Glutamatergic neuron (in vitro differentiated cells): ENCODE data around the gene ARHGAP28. TPM values are rescaled to one million over a fixed set of nuclear protein-coding genes. Genes with fewer than 3 reads are reported as not detected.

Experiments used
- DNase-seq: peaks from one replicate; pipeline ENCODE4 v3.0.0; 2022
- H3K27ac Mint-ChIP-seq: one replicate; pipeline ENCODE4 v1.8.0; 2020; ENCODE audit warnings: mild to moderate bottlenecking, mixed read lengths, inconsistent platforms; ENCODE audit not compliant: unreplicated experiment
- H3K27me3 Mint-ChIP-seq: one replicate; pipeline ENCODE4 v1.8.0; 2020; ENCODE audit warnings: mild to moderate bottlenecking, moderate library complexity, mixed read lengths, inconsistent platforms; ENCODE audit not compliant: unreplicated experiment
- H3K36me3 Mint-ChIP-seq: one replicate; pipeline ENCODE4 v1.8.0; 2020; ENCODE audit warnings: mild to moderate bottlenecking, mixed read lengths, inconsistent platforms; ENCODE audit not compliant: unreplicated experiment
- H3K4me1 Mint-ChIP-seq: one replicate; pipeline ENCODE4 v1.8.0; 2020; ENCODE audit warnings: mild to moderate bottlenecking, low read depth, mixed read lengths, inconsistent platforms; ENCODE audit not compliant: unreplicated experiment
- H3K4me3 Mint-ChIP-seq: one replicate; pipeline ENCODE4 v1.8.0; 2020; ENCODE audit warnings: mild to moderate bottlenecking, mixed read lengths, inconsistent platforms; ENCODE audit not compliant: unreplicated experiment
- H3K9me3 Mint-ChIP-seq: one replicate; pipeline ENCODE4 v1.8.0; 2020; ENCODE audit warnings: mild to moderate bottlenecking, moderate library complexity, mixed read lengths, inconsistent platforms; ENCODE audit not compliant: unreplicated experiment
- CTCF ChIP-seq: fragments of 200-600 bp; sonication (generic); IDR thresholded peaks from one replicate; pipeline ENCODE4 v1.5.0; 2021; ENCODE audit not compliant: partially characterized antibody, unreplicated experiment
- total RNA-seq: library from RNA; stranded (reverse); fragmentation: NEBNext Ultra II Directional; extraction: Animal tissue kit (Norgen Biotek cat#: 25700); gene quantifications from one replicate; pipeline ENCODE4 v1.2.1, GENCODE V29; 2021; ENCODE audit not compliant: unreplicated experiment

Gene ARHGAP28
- total RNA-seq, 1 donor from 2014 or later: 36.8 TPM

GRCh38 chr18:6807515-6808257 lies 78.2 kb downstream of the ARHGAP28 start:
- Mint-ChIP-seq H3K27ac (no peak overlapping the region), H3K9me3 (no peaks in the 10 kb centered on the region), H3K27me3 (no peaks in the 10 kb centered on the region), H3K4me3 (no peak overlapping the region), H3K36me3 (peaks cover 3% of the 10 kb centered on the region), H3K4me1 (no peaks in the 10 kb centered on the region)
- TF ChIP-seq CTCF: no peak
- no peak for DNase-seq

- H3K27me3 Mint-ChIP-seq: no peaks in the 10 kb centered on the region
- no peak for TF ChIP-seq CTCF
- DNase-seq: no peak
- no peaks in the 10 kb centered on the region for H3K9me3 Mint-ChIP-seq
- no peaks in the 10 kb centered on the region for H3K36me3 Mint-ChIP-seq
- H3K4me3 Mint-ChIP-seq: no peak overlapping the region
- no peak overlapping the region for H3K27ac Mint-ChIP-seq
- no peaks in the 10 kb centered on the region for H3K4me1 Mint-ChIP-seq
Measured at GRCh38 chr18:6810191-6810590, 80.7 kb downstream of the ARHGAP28 start.

- TF ChIP-seq CTCF: no peak
- Mint-ChIP-seq H3K36me3 (no peaks in the 10 kb centered on the region), H3K4me3 (no peak overlapping the region), H3K27ac (no peak overlapping the region), H3K27me3 (no peaks in the 10 kb centered on the region), H3K9me3 (no peaks in the 10 kb centered on the region), H3K4me1 (no peaks in the 10 kb centered on the region)
- DNase-seq: no peak
Measured at GRCh38 chr18:6811816-6812215, 82.3 kb downstream of the ARHGAP28 start.

GRCh38 chr18:6814882-6815425 lies 85.4 kb downstream of the ARHGAP28 start:
- H3K4me1 Mint-ChIP-seq: peaks cover 4% of the 10 kb centered on the region
- no peaks in the 10 kb centered on the region for H3K27me3 Mint-ChIP-seq
- no peak overlapping the region for H3K27ac Mint-ChIP-seq
- H3K4me3 Mint-ChIP-seq: no peak overlapping the region
- TF ChIP-seq CTCF: no peak
- no peaks in the 10 kb centered on the region for H3K9me3 Mint-ChIP-seq
- H3K36me3 Mint-ChIP-seq: no peaks in the 10 kb centered on the region
- DNase-seq: no peak

- H3K4me1 Mint-ChIP-seq: peaks cover 4% of the 10 kb centered on the region
- no peaks in the 10 kb centered on the region for H3K9me3 Mint-ChIP-seq
- H3K27ac Mint-ChIP-seq: no peak overlapping the region
- DNase-seq: no peak
- H3K27me3 Mint-ChIP-seq: no peaks in the 10 kb centered on the region
- no peak overlapping the region for H3K4me3 Mint-ChIP-seq
- H3K36me3 Mint-ChIP-seq: no peaks in the 10 kb centered on the region
- TF ChIP-seq CTCF: no peak
Measured at GRCh38 chr18:6816154-6816553, 86.6 kb downstream of the ARHGAP28 start.
